Spleen (tissue), 11 donors: ENCODE measurements around the gene UBXN11. TPM values are rescaled to one million over a fixed set of nuclear protein-coding genes. Genes with fewer than 3 reads are reported as not detected.

ENCODE experiments used
- DNase-seq: peaks from one replicate; pipeline ENCODE4 v3.0.0-alpha.2; 2020
- H3K27ac ChIP-seq, 8 donors: fragments of 200-600 bp; sonication (generic) in 7 of 8; 1 replicate in 4 of 8; 2 replicates in 4 of 8; pipeline versions ENCODE4 v1.5.0 to v1.8.0; 2016 to 2021; ENCODE audit warnings: inconsistent platforms in 4 of 8, mild to moderate bottlenecking in 4 of 8, moderate library complexity in 1 of 8
- H3K27me3 ChIP-seq, 7 donors: fragments of 200-600 bp; sonication (generic) in 6 of 7; replicated peaks in 1 of 7; 1 replicate in 4 of 7; 2 replicates in 3 of 7; pipeline versions ENCODE4 v1.5.0 to v1.8.0; 2016 to 2021; ENCODE audit warnings: inconsistent platforms in 3 of 7, mild to moderate bottlenecking in 1 of 7
- H3K36me3 ChIP-seq, 6 donors: fragments of 200-600 bp; sonication (generic) in 5 of 6; 1 replicate in 4 of 6; 2 replicates in 2 of 6; pipeline versions ENCODE4 v1.5.0 to v1.8.0; 2016 to 2021; ENCODE audit warnings: inconsistent platforms in 2 of 6
- H3K4me1 ChIP-seq, 6 donors: fragments of 200-600 bp; sonication (generic) in 5 of 6; 1 replicate in 3 of 6; 2 replicates in 3 of 6; pipeline versions ENCODE4 v1.5.0 to v1.8.0; 2016 to 2021; ENCODE audit warnings: inconsistent platforms in 3 of 6
- H3K4me3 ChIP-seq, 8 donors: fragments of 200-600 bp; sonication (generic) in 7 of 8; 1 replicate in 4 of 8; 2 replicates in 4 of 8; pipeline versions ENCODE4 v1.5.0 to v1.8.0; 2016 to 2021; ENCODE audit warnings: inconsistent platforms in 4 of 8, mild to moderate bottlenecking in 4 of 8, moderate library complexity in 2 of 8
- H3K9me3 ChIP-seq, 8 donors: fragments of 200-600 bp; sonication (generic) in 7 of 8; 1 replicate in 4 of 8; 2 replicates in 4 of 8; pipeline versions ENCODE4 v1.5.0 to v1.8.0; 2016 to 2021; ENCODE audit warnings: inconsistent platforms in 4 of 8
- POLR2A ChIP-seq, 3 donors: fragments of 450-650 bp; IDR thresholded peaks; one replicate each; pipeline ENCODE4 v1.5.1; 2017; ENCODE audit warnings: antibody characterized with exemption in 3 of 3, mild to moderate bottlenecking in 1 of 3
- POLR2AphosphoS5 ChIP-seq, 3 donors: sonication (generic); formaldehyde crosslinking; IDR thresholded peaks; one replicate each; pipeline ENCODE4 v1.5.1; 2017; ENCODE audit warnings: antibody characterized with exemption in 3 of 3
- WGBS, 5 donors: extraction: QIAGEN DNeasy Blood & Tissue Kit in 3 of 5; methylation state at CpG; one replicate each; pipeline versions ENCODE4 v1.1.5 to v1.1.7; 2013 to 2018; 5-methylcytosine and 5-hydroxymethylcytosine counted together
- intact Hi-C: fragments of 100-400 bp; cut with DNase I; formaldehyde crosslinking; loops from one replicate; pipeline ENCODE4 v1.15.0; 2023; ENCODE audit warnings: low total_unique reads
- polyA plus RNA-seq, 3 donors: library from polyadenylated mRNA; stranded (reverse); fragments of 200-250 nt; gene quantifications; one replicate each; pipeline ENCODE4 v1.2.1, GENCODE V29; 2013
- total RNA-seq, 7 donors: library from RNA; depleted of rRNA in 3 of 7; stranded (reverse); fragments of >200 nt in 3 of 7; fragmentation: NEBNext Ultra II Directional in 4 of 7; extraction: Animal tissue kit (Norgen Biotek cat#: 25700) in 4 of 7; gene quantifications; one replicate each; pipeline versions ENCODE4 v1.1.0 to v1.2.1, GENCODE V29; 2016 to 2021
- TF ChIP-seq, protein P1 (sequence below), 11 experiments: fragments of 200-600 bp in 7 of 11; fragments of 450-650 bp in 4 of 11; sonication (generic) in 4 of 11; IDR thresholded peaks in 8 of 11; conservative IDR thresholded peaks in 3 of 11; 1 replicate in 7 of 11; 2 replicates in 4 of 11; pipeline versions ENCODE4 v1.4.0 to v1.8.0; 2016 to 2021; ENCODE audit warnings: antibody characterized with exemption in 11 of 11, inconsistent platforms in 4 of 11, mild to moderate bottlenecking in 1 of 11
- donor health status: healthy with polysubstance abuse.
- donor health status: DM: no; HTN: no; CAD: no; lungs with moderate emphysema.
- donor health status: DM: no; HTN: no; CAD: no.
- donor health status: Bipolar disorder and iron deficiency.
- donor health status: healthy.
- donor health status: DM: no; HTN: no; CAD: no.
- donor health status: DM: yes; HTN: yes; CAD: no.

UBXN11 gene
- total and polyA plus RNA-seq, 10 donors: 25.1 to 67.8 (median 49.2) TPM

GRCh38 chr1:26274801-26275425, 31.5 kb downstream of the UBXN11 start:
- peak overlapping the region; percentile 70 to 99 (median 90) for H3K27ac ChIP-seq
- H3K27me3 ChIP-seq: no peaks in the 10 kb centered on the region
- intact Hi-C loops: no loop called here
- no peaks in the 10 kb centered on the region for H3K9me3 ChIP-seq
- peak; percentile 82 for DNase-seq
- peaks cover 0 to 51% (median 10%) of the 10 kb centered on the region in 6 donors for H3K36me3 ChIP-seq
- 51 to 72% (median 56%) methylated on average over 11 of the region's 11 CpGs for WGBS, 5 donors
- peaks cover 32 to 57% (median 55%) of the 10 kb centered on the region in 6 donors for H3K4me1 ChIP-seq
- TF ChIP-seq, protein P1, sequence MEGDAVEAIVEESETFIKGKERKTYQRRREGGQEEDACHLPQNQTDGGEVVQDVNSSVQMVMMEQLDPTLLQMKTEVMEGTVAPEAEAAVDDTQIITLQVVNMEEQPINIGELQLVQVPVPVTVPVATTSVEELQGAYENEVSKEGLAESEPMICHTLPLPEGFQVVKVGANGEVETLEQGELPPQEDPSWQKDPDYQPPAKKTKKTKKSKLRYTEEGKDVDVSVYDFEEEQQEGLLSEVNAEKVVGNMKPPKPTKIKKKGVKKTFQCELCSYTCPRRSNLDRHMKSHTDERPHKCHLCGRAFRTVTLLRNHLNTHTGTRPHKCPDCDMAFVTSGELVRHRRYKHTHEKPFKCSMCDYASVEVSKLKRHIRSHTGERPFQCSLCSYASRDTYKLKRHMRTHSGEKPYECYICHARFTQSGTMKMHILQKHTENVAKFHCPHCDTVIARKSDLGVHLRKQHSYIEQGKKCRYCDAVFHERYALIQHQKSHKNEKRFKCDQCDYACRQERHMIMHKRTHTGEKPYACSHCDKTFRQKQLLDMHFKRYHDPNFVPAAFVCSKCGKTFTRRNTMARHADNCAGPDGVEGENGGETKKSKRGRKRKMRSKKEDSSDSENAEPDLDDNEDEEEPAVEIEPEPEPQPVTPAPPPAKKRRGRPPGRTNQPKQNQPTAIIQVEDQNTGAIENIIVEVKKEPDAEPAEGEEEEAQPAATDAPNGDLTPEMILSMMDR (IDR thresholded peaks at IDR 0.05 in 8 of 11, conservative IDR thresholded peaks at IDR 0.05 in 3 of 11): no peak
- TF ChIP-seq POLR2A (IDR thresholded peaks at IDR 0.05) (no peak), POLR2AphosphoS5 (IDR thresholded peaks at IDR 0.05) (peak in 1 of 3 donors; percentile 18)
- peak overlapping the region in 1 of 8 donors; percentile 2 for H3K4me3 ChIP-seq

DNA sequence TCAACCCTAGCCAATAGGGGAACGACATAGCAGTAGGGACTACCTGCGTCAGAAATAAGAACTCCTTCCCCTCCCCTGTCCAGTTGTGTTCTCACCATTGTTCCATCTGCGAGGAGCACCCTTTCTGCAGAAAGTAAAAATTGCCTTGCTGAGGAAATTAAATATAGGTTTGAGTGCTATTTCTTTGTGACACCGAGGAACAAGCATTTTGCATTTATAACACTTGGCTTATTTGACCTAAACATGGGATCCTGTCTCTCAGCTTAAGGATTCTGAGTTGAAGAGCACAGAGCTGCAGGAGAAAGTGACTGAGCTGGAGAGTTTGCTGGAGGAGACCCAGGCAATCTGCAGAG, 37.3 kb downstream of the UBXN11 start:
- intact Hi-C loops: no loop called here
- Histone ChIP-seq H3K4me1 (peaks cover 0 to 2% (median 0%) of the 10 kb centered on the region in 6 donors), H3K36me3 (peaks cover 0 to 89% (median 25%) of the 10 kb centered on the region in 6 donors), H3K27ac (no peak overlapping the region), H3K9me3 (peaks cover 0 to 18% (median 14%) of the 10 kb centered on the region in 8 donors), H3K27me3 (no peaks in the 10 kb centered on the region), H3K4me3 (no peak overlapping the region)
- 98 to 99% (median 98%) methylated on average over 4 of the region's 4 CpGs for WGBS, 5 donors
- DNase-seq: no peak
- TF ChIP-seq POLR2A (IDR thresholded peaks at IDR 0.05): no peak
- TF ChIP-seq, protein P1 (IDR thresholded peaks at IDR 0.05 in 8 of 11, conservative IDR thresholded peaks at IDR 0.05 in 3 of 11): no peak
- TF ChIP-seq POLR2AphosphoS5 (IDR thresholded peaks at IDR 0.05): no peak

GRCh38 chr1:26268290-26269197, 37.9 kb downstream of the UBXN11 start:
- no peaks in the 10 kb centered on the region for H3K4me1 ChIP-seq
- TF ChIP-seq POLR2A (IDR thresholded peaks at IDR 0.05) (no peak), POLR2AphosphoS5 (IDR thresholded peaks at IDR 0.05) (no peak)
- TF ChIP-seq, protein P1 (IDR thresholded peaks at IDR 0.05 in 8 of 11, conservative IDR thresholded peaks at IDR 0.05 in 3 of 11): no peak
- 96 to 100% (median 97%) methylated on average over 9 of the region's 9 CpGs for WGBS, 5 donors

GRCh38 chr1:26265405-26265804, 41.0 kb downstream of the UBXN11 start:
- no peak overlapping the region for H3K4me3 ChIP-seq
- DNase-seq: no peak
- H3K36me3 ChIP-seq: peaks cover 0 to 98% (median 27%) of the 10 kb centered on the region in 6 donors
- 90 to 100% (median 97%) methylated on average over 1 of the region's 1 CpG for WGBS, 5 donors
- H3K9me3 ChIP-seq: peaks cover 0 to 18% (median 14%) of the 10 kb centered on the region in 8 donors
- H3K4me1 ChIP-seq: peaks cover 0 to 5% (median 0%) of the 10 kb centered on the region in 6 donors
- intact Hi-C loops: no loop called here
- TF ChIP-seq POLR2AphosphoS5 (IDR thresholded peaks at IDR 0.05) (no peak), POLR2A (IDR thresholded peaks at IDR 0.05) (no peak)
- TF ChIP-seq, protein P1 (IDR thresholded peaks at IDR 0.05 in 8 of 11, conservative IDR thresholded peaks at IDR 0.05 in 3 of 11): no peak
- H3K27ac ChIP-seq: no peak overlapping the region
- no peaks in the 10 kb centered on the region for H3K27me3 ChIP-seq

More at GRCh38 chr1:26268290-26269197, 37.9 kb downstream of the UBXN11 start:
- H3K9me3 ChIP-seq: peaks cover 0 to 18% (median 14%) of the 10 kb centered on the region in 8 donors
- no peaks in the 10 kb centered on the region for H3K27me3 ChIP-seq
- peaks cover 0 to 95% (median 28%) of the 10 kb centered on the region in 6 donors for H3K36me3 ChIP-seq
- no peak for DNase-seq
- H3K4me3 ChIP-seq: no peak overlapping the region
- H3K27ac ChIP-seq: no peak overlapping the region
- intact Hi-C loops: no loop called here
